ENCODE measurements around the gene NFIC. TPM values are rescaled to one million over a fixed set of nuclear protein-coding genes. Genes with fewer than 3 reads are reported as not detected.

The NFIC gene
- total RNA-seq, 2 donors from 2014 or later, result 111 to 196 TPM

DNA sequence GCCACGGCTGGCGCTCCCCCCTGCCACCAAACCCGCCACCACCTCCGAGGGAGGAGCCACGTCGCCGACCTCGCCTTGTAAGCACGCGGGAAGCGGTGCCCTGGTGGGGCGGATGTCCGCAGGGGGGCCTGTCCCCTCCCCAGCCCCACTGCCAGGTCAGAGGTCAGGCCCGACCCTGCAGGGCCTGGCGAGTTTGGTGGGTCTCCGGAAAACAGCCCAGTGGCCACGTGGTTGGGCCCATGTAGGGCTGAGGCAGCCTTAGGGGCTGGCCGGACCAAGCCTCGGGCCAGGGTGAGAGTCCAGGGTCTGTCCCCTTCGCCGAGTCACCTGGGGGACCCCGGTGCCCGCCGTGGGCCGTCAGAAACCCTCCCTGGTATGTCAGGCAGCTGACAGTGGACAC lies 87.5 kb downstream of the NFIC start:
- H3K36me3 ChIP-seq, result peaks cover 83% of the 10 kb centered on the region
- TF ChIP-seq, protein P1, sequence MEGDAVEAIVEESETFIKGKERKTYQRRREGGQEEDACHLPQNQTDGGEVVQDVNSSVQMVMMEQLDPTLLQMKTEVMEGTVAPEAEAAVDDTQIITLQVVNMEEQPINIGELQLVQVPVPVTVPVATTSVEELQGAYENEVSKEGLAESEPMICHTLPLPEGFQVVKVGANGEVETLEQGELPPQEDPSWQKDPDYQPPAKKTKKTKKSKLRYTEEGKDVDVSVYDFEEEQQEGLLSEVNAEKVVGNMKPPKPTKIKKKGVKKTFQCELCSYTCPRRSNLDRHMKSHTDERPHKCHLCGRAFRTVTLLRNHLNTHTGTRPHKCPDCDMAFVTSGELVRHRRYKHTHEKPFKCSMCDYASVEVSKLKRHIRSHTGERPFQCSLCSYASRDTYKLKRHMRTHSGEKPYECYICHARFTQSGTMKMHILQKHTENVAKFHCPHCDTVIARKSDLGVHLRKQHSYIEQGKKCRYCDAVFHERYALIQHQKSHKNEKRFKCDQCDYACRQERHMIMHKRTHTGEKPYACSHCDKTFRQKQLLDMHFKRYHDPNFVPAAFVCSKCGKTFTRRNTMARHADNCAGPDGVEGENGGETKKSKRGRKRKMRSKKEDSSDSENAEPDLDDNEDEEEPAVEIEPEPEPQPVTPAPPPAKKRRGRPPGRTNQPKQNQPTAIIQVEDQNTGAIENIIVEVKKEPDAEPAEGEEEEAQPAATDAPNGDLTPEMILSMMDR (IDR thresholded peaks at IDR 0.05), result no peak
- peaks cover 0 to 42% of the 10 kb centered on the region in 2 donors for H3K4me1 ChIP-seq
- H3K27ac ChIP-seq, result peak overlapping the region; percentile 19 to 58
- H3K9me3 ChIP-seq, result no peaks in the 10 kb centered on the region
- H3K4me3 ChIP-seq, result no peak overlapping the region
- H3K27me3 ChIP-seq, result no peaks in the 10 kb centered on the region
- DNase-seq (ENCODE audit: low spot score), result no peak

DNA sequence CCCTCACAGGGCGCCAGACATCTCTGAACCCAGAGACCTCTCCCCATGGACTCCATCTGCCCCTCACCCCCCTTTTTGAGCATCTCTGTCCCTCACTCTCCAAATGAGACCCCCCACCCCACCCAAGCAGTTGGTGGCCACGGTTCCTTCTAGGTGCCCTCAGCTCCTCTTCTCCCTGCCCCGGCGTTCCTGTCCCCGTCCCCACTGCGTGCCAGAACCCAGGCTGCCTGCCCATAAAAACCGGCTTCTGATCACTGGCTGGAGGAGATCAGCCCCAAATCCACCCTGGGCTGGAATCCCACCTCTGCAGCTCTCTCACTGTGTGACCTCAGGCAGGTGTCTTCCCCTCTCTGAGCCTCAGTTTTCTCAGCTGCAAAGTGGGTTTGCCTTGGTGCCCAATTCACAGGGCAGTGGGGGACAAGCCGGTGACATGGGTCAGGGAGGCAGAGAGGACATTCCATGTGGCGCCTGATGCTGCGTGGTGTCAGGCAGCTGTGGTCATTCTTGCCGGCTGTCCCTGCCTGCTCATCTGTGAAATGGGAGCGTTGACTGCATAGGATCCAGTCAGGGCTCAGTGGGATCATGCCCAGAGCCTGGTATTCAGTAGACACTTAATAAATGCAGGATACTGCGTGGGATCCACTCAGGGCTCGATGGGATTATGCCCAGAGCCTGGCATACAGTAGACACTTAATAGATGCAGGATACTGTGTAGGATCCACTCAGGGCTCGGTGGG lies 88.4 kb downstream of the NFIC start:
- Histone ChIP-seq H3K4me1 (peaks cover 0 to 52% of the 10 kb centered on the region in 2 donors), H3K27me3 (no peaks in the 10 kb centered on the region), H3K4me3 (no peak overlapping the region), H3K9me3 (no peaks in the 10 kb centered on the region), H3K36me3 (peaks cover 73% of the 10 kb centered on the region), H3K27ac (peak overlapping the region; percentile 19 to 58)
- DNase-seq (ENCODE audit: low spot score), result no peak
- TF ChIP-seq, protein P1 (IDR thresholded peaks at IDR 0.05), result no peak

- Histone ChIP-seq H3K4me3 (no peak overlapping the region), H3K36me3 (peaks cover 66% of the 10 kb centered on the region), H3K27ac (no peak overlapping the region), H3K4me1 (peaks cover 0 to 57% of the 10 kb centered on the region in 2 donors), H3K27me3 (no peaks in the 10 kb centered on the region), H3K9me3 (no peaks in the 10 kb centered on the region)
- TF ChIP-seq, protein P1 (IDR thresholded peaks at IDR 0.05), result no peak
- DNase-seq (ENCODE audit: low spot score), result no peak
Observed at GRCh38 chr19:3455393-3455955, 89.1 kb downstream of the NFIC start.

GRCh38 chr19:3455960-3456601 lies 89.7 kb downstream of the NFIC start:
- no peaks in the 10 kb centered on the region for H3K9me3 ChIP-seq
- H3K36me3 ChIP-seq, result peaks cover 68% of the 10 kb centered on the region
- TF ChIP-seq, protein P1 (IDR thresholded peaks at IDR 0.05), result no peak
- H3K27ac ChIP-seq, result peak overlapping the region in 1 of 2 donors; percentile 96
- no peak overlapping the region for H3K4me3 ChIP-seq
- peaks cover 0 to 55% of the 10 kb centered on the region in 2 donors for H3K4me1 ChIP-seq
- DNase-seq (ENCODE audit: low spot score), result no peak
- H3K27me3 ChIP-seq, result no peaks in the 10 kb centered on the region

- no peaks in the 10 kb centered on the region for H3K9me3 ChIP-seq
- H3K36me3 ChIP-seq, result peaks cover 62% of the 10 kb centered on the region
- H3K27me3 ChIP-seq, result no peaks in the 10 kb centered on the region
- peaks cover 0 to 48% of the 10 kb centered on the region in 2 donors for H3K4me1 ChIP-seq
- no peak overlapping the region for H3K4me3 ChIP-seq
- no peak for DNase-seq (ENCODE audit: low spot score)
- H3K27ac ChIP-seq, result peak overlapping the region; percentile 90 to 96
- TF ChIP-seq, protein P1 (IDR thresholded peaks at IDR 0.05), result no peak
Observed at GRCh38 chr19:3456925-3457527, 90.6 kb downstream of the NFIC start.
